GM19324 (cell line): ENCODE data around the gene ADGRL3.

Source experiments
- ATAC-seq: cut with Tn5 transposase; IDR thresholded peaks from one replicate; pipeline ENCODE4 v1.9.1; 2021; ENCODE audit warnings: mild to moderate bottlenecking, moderate library complexity; ENCODE audit not compliant: unreplicated experiment, low FRiP score

ADGRL3 gene

DNA sequence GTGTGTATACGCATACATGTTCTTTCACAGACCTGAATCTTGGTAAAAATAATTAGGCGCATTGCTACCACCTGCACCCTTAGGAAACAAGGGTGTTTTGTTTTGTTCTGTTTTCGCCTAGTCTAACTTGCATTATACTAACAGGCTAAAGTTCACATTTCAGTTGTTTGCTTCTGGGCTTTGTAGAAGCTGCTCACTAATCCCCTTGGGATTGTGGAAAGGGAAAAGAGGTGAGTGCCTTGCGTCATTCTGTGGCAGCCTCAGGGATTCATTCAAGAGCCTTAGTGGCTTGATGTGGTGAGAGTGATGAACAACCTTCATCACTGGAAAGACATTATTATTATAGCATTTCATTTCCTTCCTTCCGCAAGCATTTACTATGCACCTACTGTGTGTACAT, 331.1 kb downstream of the ADGRL3 start:
- no peak for ATAC-seq

- ATAC-seq: no peak
These were observed 332.3 kb downstream of the ADGRL3 start for GRCh38 chr4:61532336-61533000.

DNA sequence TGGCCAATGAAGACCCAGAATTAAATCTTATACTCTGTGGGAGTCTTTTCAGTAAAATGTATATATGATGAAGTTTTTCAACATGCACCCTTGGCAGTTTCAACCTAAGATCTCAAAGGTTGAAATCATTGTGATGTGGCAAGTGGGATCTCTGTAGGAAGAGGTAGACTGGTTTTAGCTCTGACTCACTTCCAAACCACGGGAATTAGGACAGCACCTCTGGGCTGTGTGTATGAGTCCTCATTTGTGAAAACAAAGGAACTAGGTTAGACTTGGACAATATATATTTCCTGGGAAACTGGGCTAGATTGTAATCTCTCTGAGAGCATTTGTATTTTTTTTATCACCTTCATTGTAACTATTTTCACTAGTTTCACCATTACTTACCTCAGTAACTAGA, 333.0 kb downstream of the ADGRL3 start:
- no peak for ATAC-seq

- ATAC-seq: no peak
These were observed 340.8 kb downstream of the ADGRL3 start for GRCh38 chr4:61540944-61541343.

DNA sequence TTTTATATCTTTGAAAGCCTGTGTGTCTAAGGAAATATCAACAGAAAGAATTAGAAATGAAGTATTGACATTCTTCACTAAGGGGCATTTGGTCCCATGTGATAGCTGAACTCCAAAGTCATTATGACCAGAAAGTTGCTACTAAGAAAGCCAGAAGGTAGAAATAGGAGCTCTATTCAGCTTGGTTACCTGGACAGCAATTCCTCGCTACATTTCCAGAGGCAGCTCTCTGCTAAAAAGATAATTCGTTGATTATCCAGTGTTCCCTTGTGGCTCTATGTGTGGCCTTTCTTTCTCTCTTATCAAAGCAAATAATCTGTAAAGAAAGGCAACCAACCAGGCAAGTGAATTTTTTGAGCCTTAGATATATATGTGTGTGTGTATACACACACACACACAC, 341.3 kb downstream of the ADGRL3 start:
- ATAC-seq: no peak

GRCh38 chr4:61543976-61544375, 343.9 kb downstream of the ADGRL3 start:
- no peak for ATAC-seq

- no peak for ATAC-seq
These were observed 345.9 kb downstream of the ADGRL3 start for GRCh38 chr4:61545902-61546480.

DNA sequence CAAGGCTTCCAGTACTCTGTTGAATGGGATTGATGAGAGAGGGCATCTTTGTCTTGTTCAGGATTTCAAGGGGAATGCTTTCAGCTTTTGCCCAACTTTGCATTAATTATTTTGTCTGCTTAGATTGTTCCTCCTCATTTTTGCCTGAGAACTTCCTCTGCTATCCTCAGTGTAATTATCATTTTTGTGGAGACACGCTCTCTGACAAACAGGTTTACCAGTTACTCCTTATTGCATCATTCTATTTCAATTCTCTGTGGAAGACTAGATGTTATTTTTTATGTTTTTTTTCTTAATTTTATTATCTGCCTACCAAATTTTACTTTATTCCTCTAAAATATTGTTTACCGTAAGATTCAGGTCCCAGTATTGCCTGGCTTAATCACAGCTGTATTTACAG, 349.2 kb downstream of the ADGRL3 start:
- ATAC-seq: no peak

GRCh38 chr4:61553557-61554125, 353.5 kb downstream of the ADGRL3 start:
- no peak for ATAC-seq

DNA sequence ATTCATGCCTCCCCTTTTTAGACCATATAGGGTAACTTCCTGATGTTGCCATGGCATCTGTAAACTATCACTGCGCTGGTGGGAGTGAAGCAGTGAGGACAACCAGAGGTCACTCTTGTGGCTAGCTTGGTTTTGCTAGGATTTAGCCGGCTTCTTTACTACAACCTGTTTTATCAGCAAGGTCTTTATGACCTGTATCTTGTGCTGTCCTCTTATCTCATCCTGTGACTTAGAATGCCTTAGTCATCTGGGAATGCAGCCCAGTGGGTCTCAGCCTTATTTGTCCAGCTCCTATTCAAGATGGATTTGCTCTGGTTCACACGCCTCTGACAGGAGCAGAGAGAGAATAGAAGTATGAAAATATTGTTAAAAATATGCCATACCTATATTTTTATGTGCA, 355.7 kb downstream of the ADGRL3 start:
- no peak for ATAC-seq

GRCh38 chr4:61556277-61556676, 356.2 kb downstream of the ADGRL3 start:
- ATAC-seq: no peak

- ATAC-seq: no peak
These were observed 359.3 kb downstream of the ADGRL3 start for GRCh38 chr4:61559396-61559795.

DNA sequence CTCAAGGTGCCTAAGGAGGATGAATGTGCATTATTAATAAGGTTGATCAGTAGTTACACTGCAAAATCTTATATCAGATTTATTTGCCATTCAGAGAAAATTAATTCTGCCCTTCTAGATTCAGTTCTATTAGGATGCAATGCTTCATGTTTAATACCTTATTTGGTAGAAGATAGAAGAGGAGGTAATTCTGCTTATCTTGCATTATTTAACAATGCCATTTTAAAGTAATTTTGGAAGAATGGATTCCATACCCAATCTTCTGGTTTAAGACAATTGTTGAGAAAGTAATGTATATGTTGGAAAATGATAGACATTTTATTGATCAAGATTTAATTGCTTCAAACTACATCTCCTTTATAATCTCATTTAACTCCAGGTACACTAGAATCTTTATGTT, 360.9 kb downstream of the ADGRL3 start:
- ATAC-seq: no peak

- ATAC-seq: no peak
These were observed 371.8 kb downstream of the ADGRL3 start for GRCh38 chr4:61571761-61572559.

DNA sequence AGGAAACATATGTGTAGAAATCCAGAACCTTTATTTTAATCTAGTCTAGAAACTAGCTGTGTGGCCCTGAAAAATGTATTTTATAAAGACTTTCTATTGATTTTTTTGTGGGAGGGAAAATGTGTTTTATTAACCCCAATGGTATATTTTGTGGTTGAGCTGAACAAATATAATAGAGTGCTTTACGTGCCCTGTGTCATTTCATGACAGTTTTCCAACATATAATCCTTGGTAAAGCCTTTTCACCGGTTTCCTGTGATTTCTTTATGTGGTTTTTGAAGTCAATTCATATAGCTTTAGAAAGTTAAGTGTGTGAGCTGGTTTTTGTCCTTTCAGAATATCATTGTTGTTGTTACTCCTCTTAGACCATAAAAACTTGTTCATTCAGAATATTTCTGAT, 375.7 kb downstream of the ADGRL3 start:
- ATAC-seq: no peak

DNA sequence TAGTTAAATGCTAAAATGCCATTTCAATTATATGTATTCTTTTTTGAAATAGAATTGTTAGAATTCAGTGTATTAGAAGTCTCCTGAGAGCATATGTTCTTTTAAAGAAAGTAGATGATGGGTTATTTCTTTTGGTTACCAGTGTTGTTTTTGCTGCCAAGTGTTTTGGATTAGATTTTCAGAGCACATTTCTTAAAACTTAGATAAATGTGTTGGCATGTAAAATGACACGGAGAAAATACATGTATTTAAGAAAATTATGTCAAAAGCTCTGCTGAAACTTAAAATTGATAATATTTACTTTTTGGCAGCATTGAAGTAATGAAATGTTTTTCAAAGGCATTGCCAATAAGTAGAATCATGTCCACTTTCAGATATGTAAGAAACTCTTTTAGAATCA, 379.7 kb downstream of the ADGRL3 start:
- no peak for ATAC-seq

DNA sequence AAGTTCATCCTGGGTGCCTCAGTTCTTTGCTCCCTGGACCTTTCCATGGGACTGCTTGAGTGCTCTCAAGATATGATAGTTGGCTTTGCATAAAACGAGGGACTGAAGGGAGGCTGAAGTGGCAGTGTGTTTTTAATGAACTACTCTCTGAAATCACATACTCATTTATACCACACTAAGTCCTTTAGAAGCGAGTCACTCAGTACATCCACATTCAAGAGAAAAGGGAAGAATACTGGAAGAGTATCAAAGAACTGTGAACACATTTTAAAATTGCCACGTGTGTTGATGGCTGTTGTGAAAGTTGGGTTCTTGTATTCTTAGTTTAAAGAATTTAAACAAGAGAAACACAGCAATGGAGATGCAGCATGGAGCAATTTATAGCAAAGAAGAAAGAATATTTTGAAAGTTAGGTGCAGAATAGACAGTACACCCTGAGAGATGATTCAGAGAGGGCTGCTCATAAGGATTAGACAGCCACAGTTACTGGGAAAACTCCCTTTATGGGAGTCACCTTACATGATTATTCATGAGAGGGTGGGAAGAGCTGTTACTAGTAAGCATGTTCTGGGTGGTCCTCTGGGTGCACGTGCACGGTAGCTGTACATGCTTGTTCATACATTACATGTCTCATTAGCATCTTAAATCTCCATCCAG, 380.7 kb downstream of the ADGRL3 start:
- ATAC-seq: no peak

DNA sequence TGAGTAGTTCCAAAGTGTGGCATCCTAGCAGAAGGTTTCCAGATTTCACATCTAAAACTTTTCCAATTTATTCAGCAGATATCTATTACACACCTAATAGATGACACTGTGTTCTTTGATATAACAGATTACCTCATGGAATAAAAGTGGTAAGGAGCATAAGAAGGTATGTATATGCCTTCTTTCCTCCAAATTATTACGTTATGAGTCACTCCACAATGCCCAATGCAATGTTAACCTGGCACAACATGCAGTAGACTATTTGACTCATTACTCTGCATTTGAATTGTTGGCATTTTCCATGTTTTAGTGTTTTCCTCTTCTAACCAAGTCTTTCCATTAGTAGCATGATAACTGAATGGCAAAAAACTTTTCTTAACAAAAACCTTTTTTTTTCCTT, 383.6 kb downstream of the ADGRL3 start:
- no peak for ATAC-seq

GRCh38 chr4:61588621-61589402, 388.7 kb downstream of the ADGRL3 start:
- no peak for ATAC-seq

GRCh38 chr4:61590881-61591280, 390.8 kb downstream of the ADGRL3 start:
- ATAC-seq: no peak
